H9 (cell line): Measurements from ENCODE around the gene FOXN1. TPM values are rescaled to one million over a fixed set of nuclear protein-coding genes. Genes with fewer than 3 reads are reported as not detected.

ENCODE experiments used
- DNase-seq: peaks from one replicate; pipeline ENCODE4 v3.0.0-alpha.2; 2017
- H2AFZ ChIP-seq: one replicate; pipeline ENCODE4 v1.6.1; 2013; ENCODE audit warnings: mild to moderate bottlenecking, low read length, control low read depth, moderate library complexity
- H2AK5ac ChIP-seq: 2 replicates; pipeline ENCODE4 v1.6.1; 2013; ENCODE audit warnings: low read length, control low read depth, mixed read lengths; ENCODE audit not compliant: insufficient read length
- H2BK120ac ChIP-seq: one replicate; pipeline ENCODE4 v1.6.1; 2013; ENCODE audit warnings: low read depth, mild to moderate bottlenecking, low read length, control low read depth, inconsistent platforms; ENCODE audit not compliant: poor library complexity, severe bottlenecking
- H2BK12ac ChIP-seq: 2 replicates; pipeline ENCODE4 v1.6.1; 2013; ENCODE audit warnings: low read length, control low read depth, mixed read lengths, low read depth; ENCODE audit not compliant: insufficient read length
- H2BK15ac ChIP-seq: 2 replicates; pipeline ENCODE4 v1.6.1; 2013; ENCODE audit warnings: low read depth, low read length, control low read depth
- H2BK20ac ChIP-seq: one replicate; pipeline ENCODE4 v1.6.1; 2013; ENCODE audit warnings: low read depth, mild to moderate bottlenecking, low read length, control low read depth, inconsistent platforms; ENCODE audit not compliant: poor library complexity, severe bottlenecking
- H2BK5ac ChIP-seq: 2 replicates; pipeline ENCODE4 v1.6.1; 2013; ENCODE audit warnings: low read length, control low read depth, mixed read lengths; ENCODE audit not compliant: insufficient read length
- H3K14ac ChIP-seq: 2 replicates; pipeline ENCODE4 v1.6.1; 2013; ENCODE audit warnings: low read length, control low read depth; ENCODE audit not compliant: insufficient read depth
- H3K18ac ChIP-seq: 2 replicates; pipeline ENCODE4 v1.6.1; 2013; ENCODE audit warnings: low read depth, mild to moderate bottlenecking, mixed read lengths, low read length, control low read depth; ENCODE audit not compliant: insufficient read length
- H3K23ac ChIP-seq: 2 replicates; pipeline ENCODE4 v1.6.1; 2013; ENCODE audit warnings: low read length, control low read depth, mixed read lengths, low read depth; ENCODE audit not compliant: insufficient read length
- H3K23me2 ChIP-seq: 2 replicates; pipeline ENCODE4 v1.6.1; 2013; ENCODE audit warnings: low read depth, mild to moderate bottlenecking, mixed read lengths, low read length, control low read depth; ENCODE audit not compliant: insufficient read length, poor library complexity, severe bottlenecking
- H3K27ac ChIP-seq: 2 replicates; pipeline ENCODE4 v1.5.1; 2013; ENCODE audit warnings: low read length, control low read depth, mixed read lengths, low read depth; ENCODE audit not compliant: insufficient read length
- H3K27me3 ChIP-seq: 2 replicates; pipeline ENCODE4 v1.6.1; 2013; ENCODE audit warnings: low read length, control low read depth, inconsistent platforms; ENCODE audit not compliant: insufficient read depth
- H3K4ac ChIP-seq: 2 replicates; pipeline ENCODE4 v1.6.1; 2013; ENCODE audit warnings: low read depth, mild to moderate bottlenecking, control low read depth, inconsistent platforms, low read length, moderate library complexity
- H3K4me1 ChIP-seq: 2 replicates; pipeline ENCODE4 v1.6.1; 2013; ENCODE audit warnings: low read length, control low read depth, inconsistent platforms; ENCODE audit not compliant: insufficient read depth
- H3K4me2 ChIP-seq: 2 replicates; pipeline ENCODE4 v1.6.1; 2013; ENCODE audit warnings: low read length, control low read depth, mixed read lengths; ENCODE audit not compliant: insufficient read length, insufficient read depth
- H3K56ac ChIP-seq: 2 replicates; pipeline ENCODE4 v1.6.1; 2013; ENCODE audit warnings: low read depth, mild to moderate bottlenecking, mixed read lengths, low read length, control low read depth; ENCODE audit not compliant: insufficient read length
- H3K79me1 ChIP-seq: 2 replicates; pipeline ENCODE4 v1.6.1; 2013; ENCODE audit warnings: low read depth, mild to moderate bottlenecking, moderate library complexity, low read length, control low read depth, inconsistent platforms; ENCODE audit not compliant: insufficient read depth, poor library complexity, severe bottlenecking
- H3K79me2 ChIP-seq: 2 replicates; pipeline ENCODE4 v1.6.1; 2013; ENCODE audit warnings: low read length, control low read depth, inconsistent platforms; ENCODE audit not compliant: insufficient read depth
- H3K9ac ChIP-seq: 2 replicates; pipeline ENCODE4 v1.6.1; 2013; ENCODE audit warnings: low read length, control low read depth, mixed read lengths; ENCODE audit not compliant: insufficient read length; ENCODE audit errors: extremely low read depth
- H3K9me3 ChIP-seq: one replicate; pipeline ENCODE4 v1.6.1; 2013; ENCODE audit warnings: low read depth, low read length, inconsistent platforms; ENCODE audit not compliant: control insufficient read depth
- H3T11ph ChIP-seq: one replicate; pipeline ENCODE4 v1.6.1; 2013; ENCODE audit warnings: mild to moderate bottlenecking, low read length, control low read depth, inconsistent platforms
- H4K20me1 ChIP-seq: one replicate; pipeline ENCODE4 v1.6.1; 2013; ENCODE audit not compliant: control insufficient read depth, insufficient read length, insufficient read depth
- H4K5ac ChIP-seq: 2 replicates; pipeline ENCODE4 v1.6.1; 2013; ENCODE audit warnings: low read depth, mild to moderate bottlenecking, mixed read lengths, low read length, control low read depth; ENCODE audit not compliant: insufficient read length
- H4K8ac ChIP-seq: replicated peaks from 2 replicates; pipeline ENCODE4 v1.6.1; 2013; ENCODE audit warnings: low read length, control low read depth, mixed read lengths, low read depth; ENCODE audit not compliant: insufficient read length
- H4K91ac ChIP-seq: 2 replicates; pipeline ENCODE4 v1.6.1; 2013; ENCODE audit warnings: low read depth, mild to moderate bottlenecking, moderate library complexity, mixed read lengths, low read length, control low read depth; ENCODE audit not compliant: insufficient read length
- H3K27ac Mint-ChIP-seq, 3 experiments: 2 replicates in 2 of 3; 3 replicates in 1 of 3; pipeline ENCODE4 v1.8.0; 2020 to 2021; ENCODE audit warnings: mixed read lengths in 3 of 3, mild to moderate bottlenecking in 1 of 3, moderate library complexity in 1 of 3
- H3K27me3 Mint-ChIP-seq: 2 replicates; pipeline ENCODE4 v1.8.0; 2021; ENCODE audit warnings: low read depth, mild to moderate bottlenecking, moderate library complexity, mixed read lengths
- H3K36me3 Mint-ChIP-seq, 3 experiments: 2 replicates in 2 of 3; 3 replicates in 1 of 3; pipeline ENCODE4 v1.8.0; 2020 to 2021; ENCODE audit warnings: low read depth in 3 of 3, mixed read lengths in 3 of 3; ENCODE audit not compliant: insufficient read depth in 1 of 3
- H3K4me1 Mint-ChIP-seq, 2 experiments: 2 replicates each; pipeline ENCODE4 v1.8.0; 2020; ENCODE audit warnings: mixed read lengths in 2 of 2
- H3K4me3 Mint-ChIP-seq, 2 experiments: 2 replicates in 1 of 2; 3 replicates in 1 of 2; pipeline ENCODE4 v1.8.0; 2020 to 2021; ENCODE audit warnings: mild to moderate bottlenecking in 2 of 2, mixed read lengths in 2 of 2, moderate library complexity in 1 of 2
- H3K9me3 Mint-ChIP-seq, 2 experiments: 2 replicates in 1 of 2; 3 replicates in 1 of 2; pipeline ENCODE4 v1.8.0; 2020; ENCODE audit warnings: mild to moderate bottlenecking in 2 of 2, mixed read lengths in 2 of 2, moderate library complexity in 1 of 2
- WGBS: extraction: QIAGEN DNeasy Blood & Tissue Kit; methylation state at CpG from one replicate; pipeline ENCODE4 v1.1.7; 2013; ENCODE audit warnings: missing lambda C conversion rate, low lambda C conversion rate, mixed read lengths; ENCODE audit not compliant: insufficient read length; ENCODE audit errors: extremely low coverage; 5-methylcytosine and 5-hydroxymethylcytosine counted together
- total RNA-seq: library from RNA; stranded (reverse); gene quantifications from 2 replicates; pipeline ENCODE4 v1.2.1, GENCODE V29; 2021
- TF ChIP-seq, protein P1 (sequence below): fragments of 200-600 bp; sonication (generic); conservative IDR thresholded peaks from 3 replicates; pipeline ENCODE4 v1.8.0; 2021; ENCODE audit warnings: antibody characterized with exemption, mild to moderate bottlenecking

FOXN1 gene
- total RNA-seq, 1 experiment from 2014 or later, result not detected

DNA sequence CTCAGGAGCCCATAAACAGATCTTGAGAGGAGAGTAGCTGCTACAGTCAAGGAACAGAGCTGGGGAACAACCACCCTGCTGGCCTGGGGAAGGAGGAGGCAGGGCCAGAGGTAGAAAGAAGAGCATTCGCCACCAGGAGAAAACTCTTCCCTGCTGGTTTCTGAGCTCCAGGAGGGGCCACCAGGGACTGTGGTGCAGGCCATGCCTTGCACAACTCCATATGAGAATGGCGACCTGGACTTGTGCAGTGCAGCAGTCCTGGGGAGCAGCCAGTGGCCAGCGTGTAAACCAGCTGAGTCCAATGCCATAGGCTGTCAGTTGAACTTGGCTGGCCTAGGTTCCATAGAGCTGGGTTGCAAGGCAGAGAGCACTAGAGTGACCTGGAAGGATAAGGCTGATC, 21.1 kb upstream of the FOXN1 start:
- Histone ChIP-seq H3K14ac (no peak overlapping the region), H2BK120ac (no peak overlapping the region), H3K18ac (no peak overlapping the region), H3K9me3 (no peaks in the 10 kb centered on the region), H3K4me1 (no peaks in the 10 kb centered on the region; the same call in 1 of the 2 replicates), H4K91ac (no peak overlapping the region), H3K23ac (no peak overlapping the region), H3K27me3 (no peaks in the 10 kb centered on the region), H3K4me2 (no peak overlapping the region), H3K56ac (no peak overlapping the region), H3K23me2 (no peaks in the 10 kb centered on the region), H2BK5ac (no peak overlapping the region), H3K27ac (no peak overlapping the region), H3K9ac (no peak overlapping the region), H3K4ac (no peak overlapping the region), H3K79me2 (no peaks in the 10 kb centered on the region), H3K79me1 (no peaks in the 10 kb centered on the region), H2BK12ac (no peak overlapping the region), H4K5ac (no peak overlapping the region), H4K20me1 (no peaks in the 10 kb centered on the region), H4K8ac (no peak overlapping the region), H2BK15ac (no peak overlapping the region), H2AFZ (no peak overlapping the region), H2BK20ac (no peak overlapping the region), H2AK5ac (no peak overlapping the region), H3T11ph (no peak overlapping the region)
- TF ChIP-seq, protein P1, sequence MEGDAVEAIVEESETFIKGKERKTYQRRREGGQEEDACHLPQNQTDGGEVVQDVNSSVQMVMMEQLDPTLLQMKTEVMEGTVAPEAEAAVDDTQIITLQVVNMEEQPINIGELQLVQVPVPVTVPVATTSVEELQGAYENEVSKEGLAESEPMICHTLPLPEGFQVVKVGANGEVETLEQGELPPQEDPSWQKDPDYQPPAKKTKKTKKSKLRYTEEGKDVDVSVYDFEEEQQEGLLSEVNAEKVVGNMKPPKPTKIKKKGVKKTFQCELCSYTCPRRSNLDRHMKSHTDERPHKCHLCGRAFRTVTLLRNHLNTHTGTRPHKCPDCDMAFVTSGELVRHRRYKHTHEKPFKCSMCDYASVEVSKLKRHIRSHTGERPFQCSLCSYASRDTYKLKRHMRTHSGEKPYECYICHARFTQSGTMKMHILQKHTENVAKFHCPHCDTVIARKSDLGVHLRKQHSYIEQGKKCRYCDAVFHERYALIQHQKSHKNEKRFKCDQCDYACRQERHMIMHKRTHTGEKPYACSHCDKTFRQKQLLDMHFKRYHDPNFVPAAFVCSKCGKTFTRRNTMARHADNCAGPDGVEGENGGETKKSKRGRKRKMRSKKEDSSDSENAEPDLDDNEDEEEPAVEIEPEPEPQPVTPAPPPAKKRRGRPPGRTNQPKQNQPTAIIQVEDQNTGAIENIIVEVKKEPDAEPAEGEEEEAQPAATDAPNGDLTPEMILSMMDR, result no peak
- Mint-ChIP-seq H3K9me3 (no peaks in the 10 kb centered on the region), H3K27me3 (peaks cover 12% of the 10 kb centered on the region), H3K4me1 (peaks cover 18 to 37% of the 10 kb centered on the region in 2 experiments), H3K4me3 (no peak overlapping the region), H3K27ac (no peak overlapping the region; a peak in 1 of 7 replicates), H3K36me3 (no peaks in the 10 kb centered on the region)
- WGBS, result no CpG with 5 or more reads among the region's 3 CpGs
- no peak for DNase-seq
